ENCODE measurements around the gene BAK1.

DNA sequence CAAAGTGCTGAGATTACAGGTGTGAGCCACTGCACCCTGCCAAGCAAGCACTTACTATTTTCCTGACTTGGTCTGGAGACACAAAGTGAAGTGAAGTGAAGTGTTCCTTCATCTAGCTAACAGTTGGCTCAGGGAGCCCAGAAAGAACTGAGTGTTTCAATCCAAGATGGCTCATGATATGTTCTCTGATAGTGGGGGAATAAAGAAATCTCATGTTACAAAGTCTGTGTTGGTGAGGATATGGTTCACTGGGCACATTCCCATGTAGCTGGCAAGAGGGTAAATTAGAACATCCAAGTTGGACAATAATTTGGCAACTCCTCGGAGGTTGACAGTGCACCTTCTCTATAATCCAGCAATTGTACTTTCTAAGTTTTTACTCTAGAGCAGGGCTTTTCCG lies 36.0 kb upstream of the BAK1 start:
- TF ChIP-seq EGR1 (IDR thresholded peaks at IDR 0.05), result no peak
- no peak for TF ChIP-seq RAD21 (IDR thresholded peaks at IDR 0.05; ENCODE audit: low read depth)
- TF ChIP-seq EP300 (IDR thresholded peaks at IDR 0.05; ENCODE audit: borderline replicate concordance), result no peak
- TF ChIP-seq TAF1 (IDR thresholded peaks at IDR 0.05; ENCODE audit: low read depth), result no peak
- TF ChIP-seq NFIC (IDR thresholded peaks at IDR 0.05), result no peak
- TF ChIP-seq CREB1 (IDR thresholded peaks at IDR 0.05; ENCODE audit: low read depth), result no peak
- TF ChIP-seq FOXM1 (IDR thresholded peaks at IDR 0.05; ENCODE audit: borderline replicate concordance, low read depth), result no peak
- TF ChIP-seq, protein P1, sequence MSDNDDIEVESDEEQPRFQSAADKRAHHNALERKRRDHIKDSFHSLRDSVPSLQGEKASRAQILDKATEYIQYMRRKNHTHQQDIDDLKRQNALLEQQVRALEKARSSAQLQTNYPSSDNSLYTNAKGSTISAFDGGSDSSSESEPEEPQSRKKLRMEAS (IDR thresholded peaks at IDR 0.05), result no peak
- no peak for TF ChIP-seq TCF12 (IDR thresholded peaks at IDR 0.05; ENCODE audit: low read depth)

All from Ishikawa (cell line).